ENCODE results near the gene PARVB. TPM values are rescaled to one million over a fixed set of nuclear protein-coding genes. Genes with fewer than 3 reads are reported as not detected.

Gene PARVB
- total and polyA plus RNA-seq, 2 donors (not counting 3 experiments of a cell fraction or from before 2014, with no cell fraction given), result 155 to 162 TPM

DNA sequence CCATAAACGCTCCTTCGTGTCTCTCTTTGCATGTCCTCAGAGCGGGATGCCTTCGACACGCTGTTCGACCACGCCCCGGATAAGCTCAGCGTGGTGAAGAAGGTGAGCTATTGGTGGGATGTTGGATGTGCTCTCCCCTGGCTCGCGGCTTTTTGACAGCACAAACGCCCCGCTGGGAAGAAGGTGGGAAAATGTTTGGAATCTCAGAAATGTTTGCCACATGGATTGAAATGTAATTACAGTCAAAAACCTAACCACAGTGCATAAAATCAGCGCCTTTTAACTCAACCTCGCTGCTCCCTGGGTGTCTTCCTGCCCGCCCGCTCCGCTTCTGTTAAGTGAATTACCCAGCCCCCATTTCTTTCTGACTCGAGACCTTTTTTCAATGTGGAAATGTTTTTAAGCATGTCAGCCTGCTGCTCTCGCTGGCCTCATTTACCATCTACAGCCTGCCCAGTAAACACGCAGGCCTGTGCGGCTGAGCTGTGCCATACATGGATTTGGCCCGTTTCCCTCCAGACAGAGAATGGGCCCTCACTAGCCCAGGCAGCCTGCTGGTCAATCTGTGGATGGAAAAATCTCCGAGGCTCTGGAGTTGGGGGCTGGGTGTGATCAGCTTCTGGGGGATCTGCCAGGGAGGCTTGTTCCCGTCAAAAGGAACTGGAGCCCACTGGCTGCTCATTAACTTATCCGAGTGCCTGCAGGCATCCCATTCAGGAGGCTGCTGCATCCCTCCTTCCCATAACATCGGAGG, 123.9 kb downstream of the PARVB start:
- CTCF ChIA-PET, result interaction anchor here (0.8 to 1.1 kb wide), 2 partner anchors 62 to 155 kb away, joined by 3 read pairs; no protein-coding TSS in a partner anchor
- BruUV-seq (replicated peaks), result no TSS peak

More for the DNA sequence above, 123.9 kb downstream of the PARVB start:
- no peak overlapping the region for H3K9ac ChIP-seq (replicated peaks; ENCODE audit: extremely low read depth, insufficient read depth, low read length)
- H3K4me2 ChIP-seq (ENCODE audit: insufficient read depth, low read length), result no peak overlapping the region
- no peaks in the 10 kb centered on the region for H3K9me1 ChIP-seq (replicated peaks; ENCODE audit: control insufficient read depth, extremely low read depth, insufficient read depth, low read length)
- DNase-seq (ENCODE audit: low read depth, low spot score) (no peak), FAIRE-seq (no peak)
- dilution Hi-C loops (cut with MboI; ENCODE audit: extremely low pct_ligation_motif_present, low sequenced_read_pairs), result no loop called here
- no peak overlapping the region for H3K4me3 ChIP-seq (replicated peaks in 1 of 3; ENCODE audit: insufficient read depth in 1 of 3, low read depth in 1 of 3, low read length in 3 of 3)
- H2AFZ ChIP-seq (ENCODE audit: low read depth, low read length), result no peak overlapping the region
- TF ChIP-seq POLR2A (IDR thresholded peaks at IDR 0.05; ENCODE audit: low read depth, low read length), result no peak
- TF ChIP-seq POLR2AphosphoS5 (IDR thresholded peaks at IDR 0.05; ENCODE audit: insufficient read depth, low read depth, low read length), result no peak
- TF ChIP-seq FOS (IDR thresholded peaks at IDR 0.05; ENCODE audit: borderline replicate concordance, insufficient read depth, low read length), result no peak
- TF ChIP-seq MYC (IDR thresholded peaks at IDR 0.05; ENCODE audit: low read depth, low read length), result no peak
- TF ChIP-seq EZH2 (IDR thresholded peaks at IDR 0.05; ENCODE audit: borderline replicate concordance, low read depth, low read length, severe bottlenecking), result no peak
- TF ChIP-seq, protein P1, sequence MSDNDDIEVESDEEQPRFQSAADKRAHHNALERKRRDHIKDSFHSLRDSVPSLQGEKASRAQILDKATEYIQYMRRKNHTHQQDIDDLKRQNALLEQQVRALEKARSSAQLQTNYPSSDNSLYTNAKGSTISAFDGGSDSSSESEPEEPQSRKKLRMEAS (IDR thresholded peaks at IDR 0.05; ENCODE audit: insufficient read depth, insufficient read length), result no peak
- no peak for TF ChIP-seq GATA2 (IDR thresholded peaks at IDR 0.05; ENCODE audit: insufficient read depth, insufficient read length, low read depth, low read length)
- no peak for TF ChIP-seq JUN (IDR thresholded peaks at IDR 0.05; ENCODE audit: borderline replicate concordance, insufficient read depth, insufficient read length, low read depth)
- TF ChIP-seq, protein P2, sequence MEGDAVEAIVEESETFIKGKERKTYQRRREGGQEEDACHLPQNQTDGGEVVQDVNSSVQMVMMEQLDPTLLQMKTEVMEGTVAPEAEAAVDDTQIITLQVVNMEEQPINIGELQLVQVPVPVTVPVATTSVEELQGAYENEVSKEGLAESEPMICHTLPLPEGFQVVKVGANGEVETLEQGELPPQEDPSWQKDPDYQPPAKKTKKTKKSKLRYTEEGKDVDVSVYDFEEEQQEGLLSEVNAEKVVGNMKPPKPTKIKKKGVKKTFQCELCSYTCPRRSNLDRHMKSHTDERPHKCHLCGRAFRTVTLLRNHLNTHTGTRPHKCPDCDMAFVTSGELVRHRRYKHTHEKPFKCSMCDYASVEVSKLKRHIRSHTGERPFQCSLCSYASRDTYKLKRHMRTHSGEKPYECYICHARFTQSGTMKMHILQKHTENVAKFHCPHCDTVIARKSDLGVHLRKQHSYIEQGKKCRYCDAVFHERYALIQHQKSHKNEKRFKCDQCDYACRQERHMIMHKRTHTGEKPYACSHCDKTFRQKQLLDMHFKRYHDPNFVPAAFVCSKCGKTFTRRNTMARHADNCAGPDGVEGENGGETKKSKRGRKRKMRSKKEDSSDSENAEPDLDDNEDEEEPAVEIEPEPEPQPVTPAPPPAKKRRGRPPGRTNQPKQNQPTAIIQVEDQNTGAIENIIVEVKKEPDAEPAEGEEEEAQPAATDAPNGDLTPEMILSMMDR (IDR thresholded peaks at IDR 0.05; ENCODE audit: extremely low read depth in 1 of 2, insufficient read depth in 1 of 2, low read depth in 1 of 2, low read length in 2 of 2), result no peak
- H3K36me3 ChIP-seq (ENCODE audit: control insufficient read depth in 2 of 2, extremely low read depth in 1 of 2, insufficient read depth in 2 of 2, low read length in 2 of 2), result peaks cover 2 to 13% of the 10 kb centered on the region in 2 experiments
- POLR2A ChIA-PET, result no interaction called here
- no peak overlapping the region for H3K27ac ChIP-seq (ENCODE audit: insufficient read depth, low read depth, low read length)
- H3K4me1 ChIP-seq (ENCODE audit: control insufficient read depth, extremely low read depth, insufficient read depth, low read length), result no peaks in the 10 kb centered on the region
- H4K20me1 ChIP-seq (replicated peaks; ENCODE audit: control insufficient read depth, extremely low read depth, insufficient read depth, low read length), result no peaks in the 10 kb centered on the region
- intact Hi-C loops (cut with micrococcal nuclease), result no loop called here
- H3K27me3 ChIP-seq (ENCODE audit: control insufficient read depth in 2 of 2, insufficient read depth in 2 of 2, low read length in 2 of 2), result no peaks in the 10 kb centered on the region
- no peaks in the 10 kb centered on the region for H3K9me3 ChIP-seq (replicated peaks; ENCODE audit: control insufficient read depth, insufficient read depth, low read length)
- H3K79me2 ChIP-seq (ENCODE audit: control insufficient read depth, insufficient read depth, low read length), result no peaks in the 10 kb centered on the region

All from endothelial cell of umbilical vein (primary cell).